ENCODE measurements around the gene IL3. TPM values are rescaled to one million over a fixed set of nuclear protein-coding genes. Genes with fewer than 3 reads are reported as not detected.

The IL3 gene
- total RNA-seq, 4 donors from 2014 or later, result not detected

GRCh38 chr5:132085686-132086085, 25.2 kb downstream of the IL3 start:
- intact Hi-C loops (cut with DNase I; ENCODE audit: low total_unique reads), result no loop called here
- TF ChIP-seq, protein P1, sequence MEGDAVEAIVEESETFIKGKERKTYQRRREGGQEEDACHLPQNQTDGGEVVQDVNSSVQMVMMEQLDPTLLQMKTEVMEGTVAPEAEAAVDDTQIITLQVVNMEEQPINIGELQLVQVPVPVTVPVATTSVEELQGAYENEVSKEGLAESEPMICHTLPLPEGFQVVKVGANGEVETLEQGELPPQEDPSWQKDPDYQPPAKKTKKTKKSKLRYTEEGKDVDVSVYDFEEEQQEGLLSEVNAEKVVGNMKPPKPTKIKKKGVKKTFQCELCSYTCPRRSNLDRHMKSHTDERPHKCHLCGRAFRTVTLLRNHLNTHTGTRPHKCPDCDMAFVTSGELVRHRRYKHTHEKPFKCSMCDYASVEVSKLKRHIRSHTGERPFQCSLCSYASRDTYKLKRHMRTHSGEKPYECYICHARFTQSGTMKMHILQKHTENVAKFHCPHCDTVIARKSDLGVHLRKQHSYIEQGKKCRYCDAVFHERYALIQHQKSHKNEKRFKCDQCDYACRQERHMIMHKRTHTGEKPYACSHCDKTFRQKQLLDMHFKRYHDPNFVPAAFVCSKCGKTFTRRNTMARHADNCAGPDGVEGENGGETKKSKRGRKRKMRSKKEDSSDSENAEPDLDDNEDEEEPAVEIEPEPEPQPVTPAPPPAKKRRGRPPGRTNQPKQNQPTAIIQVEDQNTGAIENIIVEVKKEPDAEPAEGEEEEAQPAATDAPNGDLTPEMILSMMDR (IDR thresholded peaks at IDR 0.05 in 4 of 5, conservative IDR thresholded peaks at IDR 0.05 in 1 of 5), result no peak
- no peak for TF ChIP-seq POLR2A (IDR thresholded peaks at IDR 0.05)
- ATAC-seq (no peak), DNase-seq (no peak)
- in situ Hi-C loops (cut with MboI; ENCODE audit: low sequenced_read_pairs in 4 of 4), result no loop called here
- no peaks in the 10 kb centered on the region for H3K27me3 ChIP-seq
- peak overlapping the region in 1 of 4 donors; percentile 2 for H3K27ac ChIP-seq
- H3K9me3 ChIP-seq, result no peaks in the 10 kb centered on the region
- H3K4me3 ChIP-seq, result no peak overlapping the region
- no peaks in the 10 kb centered on the region for H3K36me3 ChIP-seq
- H3K4me1 ChIP-seq, result peaks cover 0 to 5% of the 10 kb centered on the region in 2 donors

GRCh38 chr5:132086277-132086794, 25.9 kb downstream of the IL3 start:
- peak overlapping the region in 2 of 4 donors; percentile 48 to 57 for H3K27ac ChIP-seq
- in situ Hi-C loops (cut with MboI; ENCODE audit: low sequenced_read_pairs in 4 of 4) (no loop called here), intact Hi-C loops (cut with DNase I; ENCODE audit: low total_unique reads) (no loop called here)

DNA sequence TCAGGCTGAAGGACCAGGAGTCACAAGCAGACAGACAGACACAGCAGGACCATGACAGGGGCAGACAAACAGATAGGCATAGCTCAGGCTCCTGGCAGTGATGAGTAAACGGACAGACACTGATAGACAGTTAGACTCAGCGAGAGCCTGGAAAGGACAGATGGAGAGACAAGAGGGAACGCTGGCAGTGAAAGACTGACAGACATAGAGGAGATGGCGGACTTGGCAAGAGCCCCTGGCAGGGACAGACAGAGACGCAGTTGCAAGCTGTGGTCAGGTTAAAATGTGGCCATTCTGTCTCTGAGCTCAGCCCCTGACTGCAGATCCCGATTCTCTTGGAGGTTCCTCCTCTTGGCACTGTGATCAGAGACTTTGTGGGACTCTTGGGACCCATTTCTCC, 26.7 kb downstream of the IL3 start:
- Histone ChIP-seq H3K4me3 (no peak overlapping the region), H3K27me3 (no peaks in the 10 kb centered on the region), H3K27ac (peak overlapping the region in 1 of 4 donors; percentile 57), H3K9me3 (no peaks in the 10 kb centered on the region), H3K4me1 (peaks cover 0 to 5% of the 10 kb centered on the region in 2 donors), H3K36me3 (no peaks in the 10 kb centered on the region)
- no peak for TF ChIP-seq POLR2A (IDR thresholded peaks at IDR 0.05)
- TF ChIP-seq, protein P1 (IDR thresholded peaks at IDR 0.05 in 4 of 5, conservative IDR thresholded peaks at IDR 0.05 in 1 of 5), result no peak
- DNase-seq (no peak), ATAC-seq (no peak)
- intact Hi-C loops (cut with DNase I; ENCODE audit: low total_unique reads) (no loop called here), in situ Hi-C loops (cut with MboI; ENCODE audit: low sequenced_read_pairs in 4 of 4) (no loop called here)

More at GRCh38 chr5:132086277-132086794, 25.9 kb downstream of the IL3 start:
- TF ChIP-seq, protein P1 (IDR thresholded peaks at IDR 0.05 in 4 of 5, conservative IDR thresholded peaks at IDR 0.05 in 1 of 5), result no peak
- TF ChIP-seq POLR2A (IDR thresholded peaks at IDR 0.05), result no peak
- no peaks in the 10 kb centered on the region for H3K9me3 ChIP-seq
- H3K36me3 ChIP-seq, result no peaks in the 10 kb centered on the region
- DNase-seq (peak in 1 of 2 donors; percentile 22), ATAC-seq (peak; percentile 64 to 70)
- H3K27me3 ChIP-seq, result no peaks in the 10 kb centered on the region
- peaks cover 0 to 5% of the 10 kb centered on the region in 2 donors for H3K4me1 ChIP-seq
- no peak overlapping the region for H3K4me3 ChIP-seq

DNA sequence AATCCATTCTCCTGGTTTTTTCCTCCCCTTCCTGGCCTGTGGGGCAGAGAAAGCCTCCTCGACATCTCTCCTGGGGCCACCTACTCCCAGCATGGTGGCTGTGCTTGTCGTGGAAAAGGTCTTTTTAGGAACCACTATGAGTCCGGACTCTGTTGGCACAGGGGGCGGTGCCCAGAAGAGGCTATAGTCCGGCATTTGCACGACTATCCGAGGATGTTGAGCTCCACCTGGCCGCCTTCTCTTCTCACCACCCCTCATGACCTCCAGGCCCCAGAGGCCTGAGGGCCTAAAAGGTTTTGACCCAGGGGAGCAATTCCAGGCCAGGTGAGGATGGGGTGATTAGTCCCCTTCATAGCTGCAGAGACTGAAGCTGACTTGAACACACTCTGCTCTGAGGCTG, 27.2 kb downstream of the IL3 start:
- no peaks in the 10 kb centered on the region for H3K27me3 ChIP-seq
- H3K4me3 ChIP-seq, result no peak overlapping the region
- TF ChIP-seq, protein P1 (IDR thresholded peaks at IDR 0.05 in 4 of 5, conservative IDR thresholded peaks at IDR 0.05 in 1 of 5), result no peak
- TF ChIP-seq POLR2A (IDR thresholded peaks at IDR 0.05), result no peak
- H3K9me3 ChIP-seq, result no peaks in the 10 kb centered on the region
- ATAC-seq (no peak), DNase-seq (no peak)
- no peaks in the 10 kb centered on the region for H3K36me3 ChIP-seq
- H3K4me1 ChIP-seq, result peaks cover 0 to 5% of the 10 kb centered on the region in 2 donors
- in situ Hi-C loops (cut with MboI; ENCODE audit: low sequenced_read_pairs in 4 of 4) (no loop called here), intact Hi-C loops (cut with DNase I; ENCODE audit: low total_unique reads) (no loop called here)
- H3K27ac ChIP-seq, result no peak overlapping the region

DNA sequence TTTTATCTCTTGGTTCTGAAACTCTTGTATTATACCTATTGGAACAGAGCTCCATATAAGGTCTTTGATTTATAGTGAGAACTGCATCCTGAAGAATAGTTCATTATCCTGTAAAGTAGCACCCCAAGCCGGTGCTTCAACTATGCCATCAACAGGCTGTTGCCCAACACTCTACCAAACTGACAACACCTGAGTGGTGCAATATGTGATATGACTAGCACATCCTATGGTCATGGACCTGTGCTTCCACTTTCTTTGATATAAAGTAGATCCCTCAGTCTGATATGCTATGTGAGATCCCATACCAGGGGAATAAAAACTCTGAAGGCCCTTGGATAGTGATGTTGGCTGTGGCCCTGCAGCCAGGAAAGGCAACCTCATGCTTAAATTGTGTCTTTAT, 28.9 kb downstream of the IL3 start:
- no peaks in the 10 kb centered on the region for H3K9me3 ChIP-seq
- H3K4me3 ChIP-seq, result no peak overlapping the region
- intact Hi-C loops (cut with DNase I; ENCODE audit: low total_unique reads), result no loop called here
- TF ChIP-seq, protein P1 (IDR thresholded peaks at IDR 0.05 in 4 of 5, conservative IDR thresholded peaks at IDR 0.05 in 1 of 5), result no peak
- no peak for TF ChIP-seq POLR2A (IDR thresholded peaks at IDR 0.05)
- ATAC-seq (no peak), DNase-seq (no peak)
- no peaks in the 10 kb centered on the region for H3K36me3 ChIP-seq
- no peak overlapping the region for H3K27ac ChIP-seq
- H3K27me3 ChIP-seq, result no peaks in the 10 kb centered on the region
- peaks cover 0 to 5% of the 10 kb centered on the region in 2 donors for H3K4me1 ChIP-seq
- in situ Hi-C loops (cut with MboI; ENCODE audit: low sequenced_read_pairs in 4 of 4), result no loop called here

All from gastrocnemius medialis (tissue), 4 donors.